ENCODE measurements around the gene ATXN7L1. TPM values are rescaled to one million over a fixed set of nuclear protein-coding genes. Genes with fewer than 3 reads are reported as not detected.

Gene ATXN7L1
- total RNA-seq, 2 experiments from 2014 or later, result 11.2 to 16.9 TPM

GRCh38 chr7:105728028-105728427 lies 148.4 kb downstream of the ATXN7L1 start:
- ChIA-PET POLR2A (no interaction called here), CTCF (interaction anchor here (1.4 kb wide), 1 partner anchor 315 kb away, joined by 4 read pairs; no protein-coding TSS in a partner anchor)
- Mint-ChIP-seq H3K27me3 (no peaks in the 10 kb centered on the region), H3K4me3 (no peak overlapping the region), H3K9me3 (ENCODE audit: low read depth) (no peaks in the 10 kb centered on the region), H3K4me1 (no peaks in the 10 kb centered on the region), H3K36me3 (ENCODE audit: low read depth) (no peaks in the 10 kb centered on the region), H3K27ac (no peak overlapping the region)
- no peak for DNase-seq
- intact Hi-C loops (cut with DNase I, micrococcal nuclease), result no loop called here
- no peak for ATAC-seq

GRCh38 chr7:105724688-105725087 lies 151.7 kb downstream of the ATXN7L1 start:
- H3K4me3 Mint-ChIP-seq, result no peak overlapping the region
- no peaks in the 10 kb centered on the region for H3K4me1 Mint-ChIP-seq
- no peak overlapping the region for H3K27ac Mint-ChIP-seq
- ATAC-seq (no peak), DNase-seq (no peak)
- H3K27me3 Mint-ChIP-seq, result no peaks in the 10 kb centered on the region
- CTCF ChIA-PET, result interaction anchor here (0.6 to 1.1 kb wide), 4 partner anchors 17 to 153 kb away, joined by 3 to 5 read pairs (median 4); no protein-coding TSS in a partner anchor
- POLR2A ChIA-PET, result no interaction called here
- H3K9me3 Mint-ChIP-seq (ENCODE audit: low read depth), result no peaks in the 10 kb centered on the region
- H3K36me3 Mint-ChIP-seq (ENCODE audit: low read depth), result no peaks in the 10 kb centered on the region
- intact Hi-C loops (cut with DNase I, micrococcal nuclease), result no loop called here

- POLR2A ChIA-PET, result no interaction called here
- Mint-ChIP-seq H3K4me3 (no peak overlapping the region), H3K27me3 (no peaks in the 10 kb centered on the region), H3K27ac (no peak overlapping the region), H3K4me1 (no peaks in the 10 kb centered on the region), H3K9me3 (ENCODE audit: low read depth) (no peaks in the 10 kb centered on the region), H3K36me3 (ENCODE audit: low read depth) (no peaks in the 10 kb centered on the region)
- no peak for DNase-seq
- no peak for ATAC-seq
- CTCF ChIA-PET, result interaction anchor here (0.6 to 1.5 kb wide), 3 partner anchors 9 to 950 kb away, joined by 3 to 6 read pairs (median 3); no protein-coding TSS in a partner anchor
- intact Hi-C loops (cut with DNase I, micrococcal nuclease), result no loop called here
Observed at GRCh38 chr7:105723572-105723971, 152.8 kb downstream of the ATXN7L1 start.

- Mint-ChIP-seq H3K27me3 (no peaks in the 10 kb centered on the region), H3K4me1 (no peaks in the 10 kb centered on the region), H3K9me3 (ENCODE audit: low read depth) (no peaks in the 10 kb centered on the region), H3K36me3 (ENCODE audit: low read depth) (no peaks in the 10 kb centered on the region), H3K4me3 (no peak overlapping the region), H3K27ac (no peak overlapping the region)
- intact Hi-C loops (cut with DNase I, micrococcal nuclease), result no loop called here
- no peak for ATAC-seq
- DNase-seq, result no peak
- ChIA-PET CTCF (interaction anchor here (0.6 to 0.7 kb wide), 3 partner anchors 23 to 322 kb away, joined by 3 read pairs; no protein-coding TSS in a partner anchor), POLR2A (no interaction called here)
Observed at GRCh38 chr7:105721571-105722104, 154.8 kb downstream of the ATXN7L1 start.

GRCh38 chr7:105719919-105720318 lies 156.5 kb downstream of the ATXN7L1 start:
- Mint-ChIP-seq H3K4me3 (no peak overlapping the region), H3K4me1 (peaks cover 10% of the 10 kb centered on the region)

GRCh38 chr7:105719395-105719794 lies 157.0 kb downstream of the ATXN7L1 start:
- no peaks in the 10 kb centered on the region for H3K9me3 Mint-ChIP-seq (ENCODE audit: low read depth)
- H3K27me3 Mint-ChIP-seq, result no peaks in the 10 kb centered on the region
- H3K36me3 Mint-ChIP-seq (ENCODE audit: low read depth), result no peaks in the 10 kb centered on the region
- H3K27ac Mint-ChIP-seq, result no peak overlapping the region
- ATAC-seq (no peak), DNase-seq (no peak)
- intact Hi-C loops (cut with DNase I, micrococcal nuclease), result no loop called here
- H3K4me1 Mint-ChIP-seq, result peaks cover 10% of the 10 kb centered on the region
- no peak overlapping the region for H3K4me3 Mint-ChIP-seq
- ChIA-PET CTCF (no interaction called here), POLR2A (interaction anchor here (0.5 kb wide), 1 partner anchor 200 kb away, joined by 3 read pairs; no protein-coding TSS in a partner anchor)

More at GRCh38 chr7:105719919-105720318, 156.5 kb downstream of the ATXN7L1 start:
- Mint-ChIP-seq H3K9me3 (ENCODE audit: low read depth) (no peaks in the 10 kb centered on the region), H3K27ac (no peak overlapping the region), H3K36me3 (ENCODE audit: low read depth) (no peaks in the 10 kb centered on the region), H3K27me3 (no peaks in the 10 kb centered on the region)
- intact Hi-C loops (cut with DNase I, micrococcal nuclease), result no loop called here
- ChIA-PET POLR2A (no interaction called here), CTCF (no interaction called here)
- ATAC-seq (no peak), DNase-seq (no peak)

GRCh38 chr7:105718511-105718925 lies 157.9 kb downstream of the ATXN7L1 start:
- peak overlapping the region; percentile 10 for H3K27ac Mint-ChIP-seq
- CTCF ChIA-PET, result no interaction called here
- H3K36me3 Mint-ChIP-seq (ENCODE audit: low read depth), result no peaks in the 10 kb centered on the region
- no peaks in the 10 kb centered on the region for H3K9me3 Mint-ChIP-seq (ENCODE audit: low read depth)
- no peak overlapping the region for H3K4me3 Mint-ChIP-seq
- POLR2A ChIA-PET, result no interaction called here
- intact Hi-C loops (cut with DNase I, micrococcal nuclease), result no loop called here
- H3K27me3 Mint-ChIP-seq, result no peaks in the 10 kb centered on the region
- ATAC-seq (no peak), DNase-seq (no peak)
- H3K4me1 Mint-ChIP-seq, result peaks cover 10% of the 10 kb centered on the region

- no peaks in the 10 kb centered on the region for H3K27me3 Mint-ChIP-seq
Observed at GRCh38 chr7:105715528-105715927, 160.9 kb downstream of the ATXN7L1 start.

GRCh38 chr7:105713488-105714465 lies 162.6 kb downstream of the ATXN7L1 start:
- H3K27me3 Mint-ChIP-seq, result no peaks in the 10 kb centered on the region
- ATAC-seq (no peak), DNase-seq (peak; percentile 19)
- H3K4me1 Mint-ChIP-seq, result peaks cover 12% of the 10 kb centered on the region
- H3K27ac Mint-ChIP-seq, result no peak overlapping the region
- peaks cover 24% of the 10 kb centered on the region for H3K36me3 Mint-ChIP-seq (ENCODE audit: low read depth)
- H3K4me3 Mint-ChIP-seq, result no peak overlapping the region
- intact Hi-C loops (cut with DNase I, micrococcal nuclease), result no loop called here
- ChIA-PET POLR2A (no interaction called here), CTCF (interaction anchor here (0.7 kb wide), 2 partner anchors 50 to 61 kb away, joined by 3 read pairs; no protein-coding TSS in a partner anchor)
- peaks cover 21% of the 10 kb centered on the region for H3K9me3 Mint-ChIP-seq (ENCODE audit: low read depth)

More at GRCh38 chr7:105715528-105715927, 160.9 kb downstream of the ATXN7L1 start:
- ChIA-PET CTCF (interaction anchor here (0.8 to 1.7 kb wide), 6 partner anchors 8 to 63 kb away, joined by 3 to 6 read pairs (median 3); no protein-coding TSS in a partner anchor), POLR2A (no interaction called here)
- DNase-seq (peak; percentile 57), ATAC-seq (peak; percentile 95)
- peaks cover 10% of the 10 kb centered on the region for H3K4me1 Mint-ChIP-seq
- intact Hi-C loops (cut with DNase I, micrococcal nuclease), result loop anchor here in 1 of 2 experiments (1.0 kb wide), 1 partner anchor 24 kb away; no protein-coding TSS in a partner anchor
- no peak overlapping the region for H3K27ac Mint-ChIP-seq
- H3K9me3 Mint-ChIP-seq (ENCODE audit: low read depth), result peaks cover 18% of the 10 kb centered on the region
- peaks cover 20% of the 10 kb centered on the region for H3K36me3 Mint-ChIP-seq (ENCODE audit: low read depth)
- H3K4me3 Mint-ChIP-seq, result no peak overlapping the region

- peaks cover 21% of the 10 kb centered on the region for H3K4me1 Mint-ChIP-seq
- no peak overlapping the region for H3K4me3 Mint-ChIP-seq
- DNase-seq, result no peak
- ChIA-PET POLR2A (no interaction called here), CTCF (interaction anchor here (0.7 kb wide), 1 partner anchor 60 kb away, joined by 3 read pairs; no protein-coding TSS in a partner anchor)
- H3K36me3 Mint-ChIP-seq (ENCODE audit: low read depth), result peaks cover 24% of the 10 kb centered on the region
- H3K27me3 Mint-ChIP-seq, result no peaks in the 10 kb centered on the region
- no peak for ATAC-seq
- peaks cover 21% of the 10 kb centered on the region for H3K9me3 Mint-ChIP-seq (ENCODE audit: low read depth)
- intact Hi-C loops (cut with DNase I, micrococcal nuclease), result no loop called here
- no peak overlapping the region for H3K27ac Mint-ChIP-seq
Observed at GRCh38 chr7:105712877-105713276, 163.5 kb downstream of the ATXN7L1 start.

GRCh38 chr7:105711726-105712402 lies 164.5 kb downstream of the ATXN7L1 start:
- no peak overlapping the region for H3K4me3 Mint-ChIP-seq
- H3K27ac Mint-ChIP-seq, result no peak overlapping the region
- peaks cover 25% of the 10 kb centered on the region for H3K4me1 Mint-ChIP-seq
- no peaks in the 10 kb centered on the region for H3K27me3 Mint-ChIP-seq
- intact Hi-C loops (cut with DNase I, micrococcal nuclease), result no loop called here
- peaks cover 21% of the 10 kb centered on the region for H3K9me3 Mint-ChIP-seq (ENCODE audit: low read depth)
- ChIA-PET CTCF (interaction anchor here (1.2 kb wide), 1 partner anchor 49 kb away, joined by 3 read pairs; no protein-coding TSS in a partner anchor), POLR2A (no interaction called here)
- H3K36me3 Mint-ChIP-seq (ENCODE audit: low read depth), result peaks cover 24% of the 10 kb centered on the region
- no peak for ATAC-seq
- DNase-seq, result no peak

All from activated CD4-positive, alpha-beta T cell treated with anti-CD3 and anti-CD28 coated beads for 36 hours (primary cell).